22Rv1 (cell line): Measurements from ENCODE around the gene TMA16.
A peak's percentile ranks its signal among the peaks of the same experiment; 100 is the strongest.

ENCODE experiments used
- H3K27ac ChIP-seq: fragments of 450-650 bp; 2 replicates; pipeline ENCODE4 v1.5.1; 2017
- ZFX ChIP-seq: fragments of 450-650 bp; IDR thresholded peaks from 2 replicates; pipeline ENCODE4 v1.6.1; 2017; ENCODE audit warnings: antibody characterized with exemption, borderline replicate concordance
- TF ChIP-seq, protein P1 (sequence below): fragments of 450-650 bp; IDR thresholded peaks from 2 replicates; pipeline ENCODE4 v1.5.1; 2017; ENCODE audit warnings: mild to moderate bottlenecking

TMA16 gene

DNA sequence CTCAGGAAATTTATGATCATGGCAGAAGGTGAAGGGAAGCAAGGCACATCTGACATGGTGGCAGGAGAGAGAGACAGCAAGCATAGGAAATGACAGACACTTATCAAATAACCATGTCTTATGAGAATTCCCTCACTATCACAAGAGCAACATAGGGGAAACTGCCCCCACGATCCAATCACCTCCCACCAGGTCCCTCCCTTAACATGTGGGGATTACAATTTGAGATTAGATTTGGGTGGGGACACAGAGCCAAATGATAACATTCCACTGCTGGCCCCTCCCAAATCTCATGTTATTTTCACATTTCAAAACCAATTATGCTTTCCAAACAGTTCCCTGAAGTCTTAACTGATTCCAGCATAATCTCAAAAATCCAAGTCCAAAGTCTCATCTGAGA is 8.2 kb upstream of the TMA16 start:
- TF ChIP-seq, protein P1, sequence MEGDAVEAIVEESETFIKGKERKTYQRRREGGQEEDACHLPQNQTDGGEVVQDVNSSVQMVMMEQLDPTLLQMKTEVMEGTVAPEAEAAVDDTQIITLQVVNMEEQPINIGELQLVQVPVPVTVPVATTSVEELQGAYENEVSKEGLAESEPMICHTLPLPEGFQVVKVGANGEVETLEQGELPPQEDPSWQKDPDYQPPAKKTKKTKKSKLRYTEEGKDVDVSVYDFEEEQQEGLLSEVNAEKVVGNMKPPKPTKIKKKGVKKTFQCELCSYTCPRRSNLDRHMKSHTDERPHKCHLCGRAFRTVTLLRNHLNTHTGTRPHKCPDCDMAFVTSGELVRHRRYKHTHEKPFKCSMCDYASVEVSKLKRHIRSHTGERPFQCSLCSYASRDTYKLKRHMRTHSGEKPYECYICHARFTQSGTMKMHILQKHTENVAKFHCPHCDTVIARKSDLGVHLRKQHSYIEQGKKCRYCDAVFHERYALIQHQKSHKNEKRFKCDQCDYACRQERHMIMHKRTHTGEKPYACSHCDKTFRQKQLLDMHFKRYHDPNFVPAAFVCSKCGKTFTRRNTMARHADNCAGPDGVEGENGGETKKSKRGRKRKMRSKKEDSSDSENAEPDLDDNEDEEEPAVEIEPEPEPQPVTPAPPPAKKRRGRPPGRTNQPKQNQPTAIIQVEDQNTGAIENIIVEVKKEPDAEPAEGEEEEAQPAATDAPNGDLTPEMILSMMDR: no peak
- TF ChIP-seq ZFX: no peak
- H3K27ac ChIP-seq: no peak overlapping the region

DNA sequence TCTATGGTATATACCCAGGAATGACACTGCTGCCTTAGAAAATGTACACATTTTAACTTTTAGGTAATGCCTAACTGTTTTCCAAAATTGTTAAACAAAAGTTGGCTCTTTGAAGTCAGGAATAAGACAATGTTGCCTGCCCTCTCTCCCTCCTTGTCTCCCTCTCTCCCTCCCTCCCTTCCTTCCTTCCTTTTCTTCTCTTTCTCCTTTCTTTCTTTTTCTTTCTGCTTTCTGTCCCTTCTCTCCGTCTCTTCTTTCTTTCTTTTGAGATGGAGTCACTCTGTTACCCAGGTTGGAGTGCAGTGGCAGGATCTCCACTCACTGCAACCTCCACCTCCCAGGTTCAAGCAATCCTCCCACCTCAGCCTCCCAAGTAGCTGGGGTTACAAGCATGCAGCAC is 4.6 kb upstream of the TMA16 start:
- no peak overlapping the region for H3K27ac ChIP-seq
- no peak for TF ChIP-seq ZFX
- TF ChIP-seq, protein P1: no peak

DNA sequence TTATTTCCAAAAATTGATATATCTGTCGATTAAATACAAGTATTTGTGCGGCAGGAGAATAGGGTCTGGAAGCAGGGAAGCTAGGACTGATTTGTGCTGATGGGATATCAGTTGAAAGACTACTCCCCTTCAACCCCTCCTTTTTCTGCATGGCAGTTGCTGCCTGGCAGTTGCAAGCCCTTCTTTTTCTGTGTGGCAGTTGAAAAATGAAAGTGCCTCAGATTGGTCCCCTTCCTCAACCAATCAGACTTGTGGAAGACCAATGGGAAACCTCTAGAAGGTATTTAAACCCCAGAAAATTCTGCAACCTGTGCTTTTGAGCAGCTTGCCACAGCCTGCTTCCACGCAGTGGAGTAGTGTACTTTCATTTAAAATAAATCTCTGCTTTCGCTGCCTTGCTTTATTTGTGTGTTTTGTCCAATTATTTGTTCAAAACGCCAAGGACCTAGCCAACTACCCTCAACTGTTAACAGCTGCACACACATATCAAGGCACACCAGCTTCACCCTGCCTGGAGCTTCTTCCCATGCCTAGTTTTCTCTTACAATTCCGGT is 1.5 kb upstream of the TMA16 start:
- no peak overlapping the region for H3K27ac ChIP-seq
- TF ChIP-seq, protein P1: no peak
- no peak for TF ChIP-seq ZFX

DNA sequence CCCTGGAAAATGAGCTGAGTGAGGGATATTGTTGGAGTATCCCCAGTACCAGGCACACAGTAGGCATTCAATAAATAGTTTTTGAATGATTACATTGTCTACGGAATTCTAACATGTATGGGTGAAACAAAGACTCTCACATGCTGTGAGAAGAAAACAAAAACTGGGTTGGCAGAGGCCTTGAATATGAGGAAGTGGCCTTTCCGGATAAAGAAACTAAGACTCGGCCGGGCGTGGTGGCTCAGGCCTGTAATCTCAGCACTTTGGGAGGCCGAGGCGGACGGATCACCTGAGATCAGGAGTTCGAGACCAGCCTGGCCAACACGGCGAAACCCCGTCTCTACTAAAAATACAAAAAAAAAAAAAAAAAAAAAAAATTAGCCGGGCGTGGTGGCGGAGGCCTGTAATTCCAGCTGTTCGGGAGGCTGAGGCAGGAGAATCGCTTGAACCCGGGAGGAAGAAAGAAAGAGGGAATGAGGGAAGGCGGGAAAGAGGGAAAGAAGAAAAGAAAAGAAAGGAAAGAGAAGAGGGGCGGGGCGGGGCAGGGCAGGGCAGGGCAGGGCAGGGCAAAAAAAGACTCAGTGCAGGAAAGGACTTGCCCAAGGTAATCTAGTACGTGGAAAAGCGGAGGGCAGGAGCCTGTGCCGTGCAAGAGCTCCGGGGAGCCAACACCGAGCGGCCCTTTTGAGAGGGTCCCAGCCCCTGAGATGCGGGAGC is 689 bp upstream of the TMA16 start:
- TF ChIP-seq ZFX: no peak
- TF ChIP-seq, protein P1: no peak
- peak overlapping the region; percentile 93 for H3K27ac ChIP-seq

DNA sequence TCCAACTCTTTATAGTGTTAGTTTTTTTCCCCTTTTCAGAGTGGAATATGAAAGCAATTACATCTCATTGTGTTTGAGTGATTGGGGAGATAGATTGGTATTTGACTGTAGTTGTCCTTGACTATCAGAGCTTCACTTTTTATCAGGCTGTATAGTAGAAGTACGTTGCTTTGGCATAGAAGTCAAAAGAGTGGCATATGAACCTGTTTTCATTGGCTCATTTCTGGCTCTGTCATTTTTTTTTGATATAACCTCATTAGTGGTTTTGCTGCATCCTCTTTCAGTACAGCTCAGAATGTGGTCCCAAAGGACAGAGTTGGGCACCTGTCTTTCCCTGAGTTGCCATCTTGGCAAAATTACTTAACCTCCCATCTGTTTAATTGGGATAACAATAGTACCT is 1.4 kb downstream of the TMA16 start:
- peak overlapping the region; percentile 93 for H3K27ac ChIP-seq

DNA sequence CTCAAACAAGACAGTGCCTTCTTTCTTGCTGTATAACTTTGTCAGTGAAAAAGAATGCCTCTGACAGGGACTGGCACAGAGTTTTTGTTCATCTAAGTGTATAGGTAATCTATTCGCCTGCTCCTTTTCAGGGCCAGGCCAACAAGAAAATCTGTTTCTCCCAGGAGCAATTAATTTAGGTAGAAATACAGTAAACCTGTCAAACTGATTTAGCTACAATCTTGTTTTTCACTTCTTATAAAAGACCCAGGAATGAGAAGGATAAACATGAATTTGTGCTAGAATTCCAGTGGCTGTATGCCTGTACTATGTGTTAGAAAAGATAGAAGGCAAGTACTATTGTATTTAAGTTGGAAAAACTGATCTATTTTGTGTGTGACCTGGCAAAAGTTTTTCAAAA is 6.1 kb downstream of the TMA16 start:
- H3K27ac ChIP-seq: no peak overlapping the region
- TF ChIP-seq, protein P1: no peak
- TF ChIP-seq ZFX: no peak

More for the DNA sequence above, 1.4 kb downstream of the TMA16 start:
- TF ChIP-seq, protein P1: no peak
- no peak for TF ChIP-seq ZFX

DNA sequence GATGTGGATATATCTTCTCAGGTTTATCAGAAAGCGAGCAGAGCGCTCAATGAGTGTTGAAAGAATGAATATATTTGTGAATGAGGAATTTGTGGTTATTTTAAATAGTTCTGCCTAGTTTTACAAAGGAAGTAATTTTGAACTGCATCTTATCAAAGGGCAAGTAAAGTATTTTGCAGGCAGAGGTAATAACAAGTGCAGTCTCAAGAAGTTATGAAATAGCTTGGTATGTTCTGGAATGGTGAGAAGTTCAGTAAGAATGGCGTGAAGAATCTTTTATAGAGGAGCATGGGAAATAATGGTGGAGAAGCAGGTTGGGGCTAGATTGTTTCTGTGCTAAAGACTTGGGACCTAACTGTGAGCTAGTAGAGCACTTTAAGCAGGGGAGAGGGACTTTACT is 10.9 kb downstream of the TMA16 start:
- no peak overlapping the region for H3K27ac ChIP-seq
- TF ChIP-seq, protein P1: no peak
- TF ChIP-seq ZFX: no peak
